WERI-Rb-1 (cell line): ENCODE data around the gene PRSS38.

ENCODE experiments used
- DNase-seq: peaks from one replicate; pipeline ENCODE4 v3.0.0-alpha.2; 2020
- H3K27ac ChIP-seq: fragments of 250-450 bp; sonication (Bioruptor Pico); 2 replicates; pipeline ENCODE4 v1.5.1; 2020; ENCODE audit warnings: mild to moderate bottlenecking, moderate library complexity
- H3K27me3 ChIP-seq: fragments of 250-450 bp; sonication (Bioruptor Pico); 2 replicates; pipeline ENCODE4 v1.5.1; 2021; ENCODE audit warnings: mild to moderate bottlenecking, low read depth, moderate library complexity; ENCODE audit not compliant: insufficient read depth, severe bottlenecking
- H3K36me3 ChIP-seq: fragments of 250-450 bp; sonication (Bioruptor Pico); 2 replicates; pipeline ENCODE4 v1.5.1; 2020; ENCODE audit warnings: mild to moderate bottlenecking, moderate library complexity
- H3K4me3 ChIP-seq: 2 replicates; pipeline ENCODE4 v1.5.1; 2011; ENCODE audit warnings: low read depth, mild to moderate bottlenecking, control low read depth, low read length
- H3K9me3 ChIP-seq: fragments of 250-450 bp; sonication (Bioruptor Pico); 2 replicates; pipeline ENCODE4 v1.5.1; 2021; ENCODE audit warnings: mild to moderate bottlenecking, moderate library complexity; ENCODE audit not compliant: severe bottlenecking
- TF ChIP-seq, protein P1 (sequence below): IDR thresholded peaks from 2 replicates; pipeline ENCODE4 v1.5.1; 2011; ENCODE audit warnings: low read depth, mild to moderate bottlenecking, control low read depth, inconsistent platforms, low read length

Gene PRSS38

DNA sequence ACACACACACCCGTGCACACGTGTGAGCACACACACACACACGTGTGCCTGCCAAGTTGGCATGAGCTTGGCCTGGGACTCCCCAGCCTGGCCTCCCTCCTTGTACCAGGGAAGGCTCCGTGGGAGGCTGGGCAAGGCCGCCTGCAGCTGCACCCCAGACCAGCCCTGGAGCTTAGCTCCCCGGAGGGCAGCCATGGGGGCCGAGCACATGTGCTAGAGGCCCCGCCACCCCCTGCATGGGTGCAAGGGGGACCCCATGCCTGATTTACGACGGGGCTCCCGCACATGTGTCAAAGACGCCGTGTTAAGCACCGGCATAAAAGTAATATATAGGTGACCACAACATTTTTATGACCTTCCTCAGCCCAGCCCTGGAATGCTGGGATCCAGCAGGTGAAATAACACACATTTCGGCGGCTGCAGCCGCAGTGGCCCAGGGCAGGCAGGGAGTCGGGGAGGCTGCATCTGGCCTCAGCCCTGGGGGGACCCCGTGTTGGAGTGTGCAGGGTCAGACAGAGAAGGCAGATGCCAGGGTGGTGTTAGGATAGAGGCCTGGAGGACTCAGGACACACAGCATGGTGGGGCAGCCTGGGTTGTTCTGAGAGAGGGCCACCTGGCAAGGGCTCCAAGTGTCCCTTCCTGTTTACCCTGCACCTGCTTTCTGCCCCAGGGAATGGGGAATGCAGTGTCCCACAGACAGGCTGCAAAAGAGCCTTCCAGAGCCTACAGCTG, 75.9 kb downstream of the PRSS38 start:
- no peak overlapping the region for H3K27ac ChIP-seq
- TF ChIP-seq, protein P1, sequence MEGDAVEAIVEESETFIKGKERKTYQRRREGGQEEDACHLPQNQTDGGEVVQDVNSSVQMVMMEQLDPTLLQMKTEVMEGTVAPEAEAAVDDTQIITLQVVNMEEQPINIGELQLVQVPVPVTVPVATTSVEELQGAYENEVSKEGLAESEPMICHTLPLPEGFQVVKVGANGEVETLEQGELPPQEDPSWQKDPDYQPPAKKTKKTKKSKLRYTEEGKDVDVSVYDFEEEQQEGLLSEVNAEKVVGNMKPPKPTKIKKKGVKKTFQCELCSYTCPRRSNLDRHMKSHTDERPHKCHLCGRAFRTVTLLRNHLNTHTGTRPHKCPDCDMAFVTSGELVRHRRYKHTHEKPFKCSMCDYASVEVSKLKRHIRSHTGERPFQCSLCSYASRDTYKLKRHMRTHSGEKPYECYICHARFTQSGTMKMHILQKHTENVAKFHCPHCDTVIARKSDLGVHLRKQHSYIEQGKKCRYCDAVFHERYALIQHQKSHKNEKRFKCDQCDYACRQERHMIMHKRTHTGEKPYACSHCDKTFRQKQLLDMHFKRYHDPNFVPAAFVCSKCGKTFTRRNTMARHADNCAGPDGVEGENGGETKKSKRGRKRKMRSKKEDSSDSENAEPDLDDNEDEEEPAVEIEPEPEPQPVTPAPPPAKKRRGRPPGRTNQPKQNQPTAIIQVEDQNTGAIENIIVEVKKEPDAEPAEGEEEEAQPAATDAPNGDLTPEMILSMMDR, result no peak
- no peaks in the 10 kb centered on the region for H3K27me3 ChIP-seq
- no peak for DNase-seq
- no peak overlapping the region for H3K4me3 ChIP-seq
- no peaks in the 10 kb centered on the region for H3K9me3 ChIP-seq
- no peaks in the 10 kb centered on the region for H3K36me3 ChIP-seq

DNA sequence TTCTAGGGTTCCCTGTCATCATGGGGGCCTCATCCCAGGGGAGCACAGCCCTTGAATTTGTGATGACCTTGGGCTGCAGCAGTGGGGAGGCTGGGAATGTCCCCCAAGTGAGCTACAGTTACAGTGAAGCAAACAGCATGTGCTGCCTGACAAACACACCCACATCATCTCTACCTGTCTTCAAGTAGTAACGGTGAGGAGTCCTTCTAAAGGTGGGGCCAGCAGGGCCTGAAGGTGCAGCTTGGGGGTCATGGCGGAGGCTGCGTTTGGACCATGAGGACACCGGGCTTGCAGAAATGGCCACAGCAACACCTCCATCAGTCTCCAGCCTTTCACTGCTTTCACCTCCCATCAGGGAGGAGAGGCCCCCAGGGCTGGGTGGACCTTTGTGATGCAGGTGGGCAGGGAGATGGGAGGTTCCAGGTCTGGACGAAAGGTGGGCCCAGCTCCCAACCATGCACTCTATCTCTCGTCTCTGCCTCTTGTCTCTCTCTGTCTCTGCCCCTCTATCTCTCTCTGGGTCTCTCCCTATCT, 76.5 kb downstream of the PRSS38 start:
- DNase-seq, result peak; percentile 2
- Histone ChIP-seq H3K4me3 (no peak overlapping the region), H3K9me3 (no peaks in the 10 kb centered on the region), H3K36me3 (no peaks in the 10 kb centered on the region), H3K27ac (no peak overlapping the region), H3K27me3 (no peaks in the 10 kb centered on the region)
- TF ChIP-seq, protein P1, result no peak

DNA sequence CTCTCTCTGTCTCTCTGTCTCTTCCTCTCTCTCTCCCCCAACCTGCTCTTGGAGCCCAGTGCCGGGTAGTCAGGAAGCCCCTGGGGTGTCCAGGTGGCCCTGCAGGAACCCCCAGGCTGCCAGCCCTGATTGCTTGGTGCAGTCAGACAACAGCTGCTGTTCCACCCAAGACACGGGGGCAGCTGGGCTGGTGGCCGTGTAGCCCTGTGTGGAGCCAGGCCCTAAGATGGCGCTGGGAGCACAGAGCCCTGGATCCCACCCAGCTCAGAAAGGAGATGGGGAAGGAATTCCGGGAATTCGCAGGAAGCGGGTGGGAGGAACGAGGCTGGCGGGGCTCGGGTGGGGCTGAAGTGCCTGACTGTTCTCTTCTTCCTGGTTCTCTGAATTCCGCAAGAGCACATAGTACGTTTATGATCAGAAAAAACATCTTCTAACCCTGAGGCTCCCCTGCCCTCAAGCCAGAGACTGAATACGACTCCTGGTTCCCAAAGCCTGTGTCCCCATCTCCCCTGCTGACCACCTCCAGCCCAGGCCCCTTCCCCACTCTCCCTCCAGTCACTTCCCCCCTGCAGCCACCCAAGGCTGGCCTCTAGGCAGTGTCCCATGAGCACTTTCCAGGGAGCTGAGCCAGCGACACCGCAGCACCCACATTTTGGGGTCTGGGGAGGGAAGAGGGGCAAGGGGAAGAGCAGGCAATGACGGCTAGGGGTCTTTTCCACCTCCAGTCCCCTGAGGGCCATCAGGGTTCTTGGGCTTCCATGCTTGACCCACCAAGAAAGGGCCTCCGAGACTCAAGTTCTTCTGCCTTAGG, 77.2 kb downstream of the PRSS38 start:
- H3K4me3 ChIP-seq, result no peak overlapping the region
- H3K27ac ChIP-seq, result no peak overlapping the region
- peak; percentile 3 for DNase-seq
- TF ChIP-seq, protein P1, result no peak
- no peaks in the 10 kb centered on the region for H3K27me3 ChIP-seq
- H3K9me3 ChIP-seq, result no peaks in the 10 kb centered on the region
- no peaks in the 10 kb centered on the region for H3K36me3 ChIP-seq

DNA sequence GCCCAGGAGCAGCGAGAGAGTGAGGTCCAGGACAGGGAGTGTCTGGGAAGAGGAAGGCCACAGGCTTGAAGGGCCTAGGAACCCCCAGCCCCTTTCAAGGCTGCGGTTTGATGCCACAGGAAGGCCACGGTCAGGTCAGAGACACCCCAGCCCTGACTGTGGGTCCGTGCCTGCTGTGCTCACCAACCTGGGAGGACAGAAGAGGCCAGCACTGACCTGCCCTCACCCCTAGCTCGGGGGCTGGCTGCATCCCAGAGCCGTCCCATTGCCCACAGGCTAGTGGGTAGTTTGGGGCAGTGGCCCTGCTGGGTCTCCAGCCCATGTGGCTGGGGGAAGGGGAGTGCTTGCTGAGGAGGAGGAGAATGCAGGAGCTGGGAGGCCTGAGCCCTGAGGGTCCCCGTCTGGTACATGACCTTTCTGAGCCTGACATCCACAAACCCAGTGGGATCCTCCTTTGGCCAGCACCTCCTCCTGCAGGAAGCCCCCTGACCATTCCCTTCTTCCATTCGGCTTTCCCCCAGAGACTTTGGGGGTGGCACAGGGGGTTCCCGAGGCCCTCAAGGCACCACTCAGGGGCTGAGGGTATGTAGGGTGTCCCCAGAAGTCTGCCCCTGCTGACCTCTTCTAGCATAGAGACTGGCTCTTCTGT, 77.9 kb downstream of the PRSS38 start:
- H3K36me3 ChIP-seq, result no peaks in the 10 kb centered on the region
- no peaks in the 10 kb centered on the region for H3K27me3 ChIP-seq
- H3K9me3 ChIP-seq, result no peaks in the 10 kb centered on the region
- DNase-seq, result no peak
- no peak overlapping the region for H3K27ac ChIP-seq
- TF ChIP-seq, protein P1, result no peak
- no peak overlapping the region for H3K4me3 ChIP-seq

DNA sequence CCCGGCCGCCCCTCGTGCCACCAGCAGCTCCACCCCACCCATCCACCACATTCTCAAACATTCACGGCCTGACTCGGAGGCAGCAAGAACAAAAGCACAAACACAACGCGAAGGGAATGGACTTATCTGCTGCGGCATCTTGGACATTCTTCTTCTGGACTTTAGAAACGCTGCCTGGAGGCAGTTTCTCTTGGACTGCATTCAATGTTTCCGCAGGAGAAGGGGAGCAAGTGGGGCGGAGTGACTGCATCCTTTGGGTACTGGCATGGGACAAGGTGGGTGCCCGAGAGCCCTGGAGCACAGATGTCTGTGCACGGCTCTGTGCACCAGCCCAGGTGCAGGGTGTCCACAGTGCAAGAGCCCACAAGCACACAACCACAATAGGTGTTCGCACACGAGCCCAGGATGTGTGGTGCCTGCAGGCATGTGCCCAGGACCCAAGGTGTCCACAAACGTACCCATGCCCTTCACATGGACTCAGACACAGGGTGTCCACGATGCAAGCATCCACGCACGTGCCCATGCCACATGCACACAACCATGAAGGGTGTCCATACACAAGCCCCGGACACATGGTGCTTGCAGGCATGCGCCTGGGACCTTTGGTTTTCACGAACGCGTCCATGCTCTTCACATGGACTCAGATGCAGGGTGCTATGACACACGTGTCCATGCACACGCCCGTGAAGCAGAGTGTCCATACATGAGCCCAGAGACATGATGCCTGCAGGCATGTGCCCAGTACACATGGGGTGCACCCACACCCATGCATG, 78.7 kb downstream of the PRSS38 start:
- peak; percentile 0 for DNase-seq
- TF ChIP-seq, protein P1, result no peak

More for the DNA sequence above, 78.7 kb downstream of the PRSS38 start:
- no peaks in the 10 kb centered on the region for H3K27me3 ChIP-seq
- H3K36me3 ChIP-seq, result no peaks in the 10 kb centered on the region
- H3K4me3 ChIP-seq, result no peak overlapping the region
- no peak overlapping the region for H3K27ac ChIP-seq
- no peaks in the 10 kb centered on the region for H3K9me3 ChIP-seq
